Choroid plexus epithelial cell (primary cell): Measurements from ENCODE around the gene ABCC10.
A peak's percentile ranks its signal among the peaks of the same experiment; 100 is the strongest.
"Not testable (repeated sequence)": the region's sequence is repeated elsewhere in the genome, so short reads cannot be mapped to it uniquely, and the experiment has no call there.

ENCODE experiments used
- DNase-seq: peaks from one replicate; pipeline ENCODE4 v3.0.0-alpha.2; 2010; ENCODE audit warnings: low read depth
- H3K4me3 ChIP-seq: 2 replicates; pipeline ENCODE4 v1.5.1; 2011; ENCODE audit warnings: low read depth, mild to moderate bottlenecking, control low read depth, low read length, moderate library complexity
- TF ChIP-seq, protein P1 (sequence below): conservative IDR thresholded peaks from 2 replicates; pipeline ENCODE4 v1.5.1; 2011; ENCODE audit warnings: low read depth, mild to moderate bottlenecking, control low read depth, inconsistent platforms, low read length, moderate library complexity

The ABCC10 gene

DNA sequence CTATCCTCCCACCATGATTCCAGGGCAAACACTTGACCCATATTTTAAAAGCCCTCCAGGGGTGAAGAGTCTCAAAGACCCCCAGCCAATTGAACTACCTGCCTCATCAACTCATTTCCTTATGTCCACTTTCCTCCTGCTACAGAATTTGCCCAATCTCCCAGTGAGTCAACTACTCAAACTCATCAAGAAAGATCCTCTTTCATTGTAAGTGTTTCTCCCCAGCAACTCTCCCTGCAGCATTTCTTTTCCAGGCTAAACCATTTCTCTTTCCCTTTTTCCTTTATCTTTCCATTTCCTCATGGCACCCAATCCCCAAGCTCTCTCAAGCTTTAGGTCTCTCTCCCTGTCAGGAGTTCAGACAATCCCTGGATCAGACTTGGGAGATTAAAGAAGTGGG, 26.5 kb downstream of the ABCC10 start:
- TF ChIP-seq, protein P1, sequence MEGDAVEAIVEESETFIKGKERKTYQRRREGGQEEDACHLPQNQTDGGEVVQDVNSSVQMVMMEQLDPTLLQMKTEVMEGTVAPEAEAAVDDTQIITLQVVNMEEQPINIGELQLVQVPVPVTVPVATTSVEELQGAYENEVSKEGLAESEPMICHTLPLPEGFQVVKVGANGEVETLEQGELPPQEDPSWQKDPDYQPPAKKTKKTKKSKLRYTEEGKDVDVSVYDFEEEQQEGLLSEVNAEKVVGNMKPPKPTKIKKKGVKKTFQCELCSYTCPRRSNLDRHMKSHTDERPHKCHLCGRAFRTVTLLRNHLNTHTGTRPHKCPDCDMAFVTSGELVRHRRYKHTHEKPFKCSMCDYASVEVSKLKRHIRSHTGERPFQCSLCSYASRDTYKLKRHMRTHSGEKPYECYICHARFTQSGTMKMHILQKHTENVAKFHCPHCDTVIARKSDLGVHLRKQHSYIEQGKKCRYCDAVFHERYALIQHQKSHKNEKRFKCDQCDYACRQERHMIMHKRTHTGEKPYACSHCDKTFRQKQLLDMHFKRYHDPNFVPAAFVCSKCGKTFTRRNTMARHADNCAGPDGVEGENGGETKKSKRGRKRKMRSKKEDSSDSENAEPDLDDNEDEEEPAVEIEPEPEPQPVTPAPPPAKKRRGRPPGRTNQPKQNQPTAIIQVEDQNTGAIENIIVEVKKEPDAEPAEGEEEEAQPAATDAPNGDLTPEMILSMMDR: no peak

DNA sequence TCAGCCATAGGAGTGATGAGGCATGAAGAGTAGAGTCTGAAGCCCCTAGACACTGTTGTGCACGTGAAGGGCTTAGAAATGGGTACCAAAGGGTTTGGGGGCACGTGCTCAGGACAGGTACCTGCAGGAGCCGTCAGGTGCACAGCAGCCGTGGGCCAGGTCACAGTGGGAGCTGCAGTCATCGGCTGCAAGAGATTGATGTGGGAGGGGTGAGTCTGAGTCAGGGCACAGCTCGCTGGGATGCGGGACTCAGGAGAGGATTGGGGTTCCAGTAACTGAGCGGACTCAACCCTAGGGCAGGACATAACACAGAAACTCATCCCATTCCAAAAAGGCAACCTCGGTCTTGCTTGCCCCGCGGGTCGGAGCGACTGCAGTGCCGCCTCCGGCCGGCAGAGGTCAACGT, 27.0 kb downstream of the ABCC10 start:
- peak overlapping the region; percentile 54 for H3K4me3 ChIP-seq
- TF ChIP-seq, protein P1: peak; percentile 86
- no peak for DNase-seq

More for the DNA sequence above, 26.5 kb downstream of the ABCC10 start:
- no peak overlapping the region for H3K4me3 ChIP-seq
- DNase-seq: no peak

DNA sequence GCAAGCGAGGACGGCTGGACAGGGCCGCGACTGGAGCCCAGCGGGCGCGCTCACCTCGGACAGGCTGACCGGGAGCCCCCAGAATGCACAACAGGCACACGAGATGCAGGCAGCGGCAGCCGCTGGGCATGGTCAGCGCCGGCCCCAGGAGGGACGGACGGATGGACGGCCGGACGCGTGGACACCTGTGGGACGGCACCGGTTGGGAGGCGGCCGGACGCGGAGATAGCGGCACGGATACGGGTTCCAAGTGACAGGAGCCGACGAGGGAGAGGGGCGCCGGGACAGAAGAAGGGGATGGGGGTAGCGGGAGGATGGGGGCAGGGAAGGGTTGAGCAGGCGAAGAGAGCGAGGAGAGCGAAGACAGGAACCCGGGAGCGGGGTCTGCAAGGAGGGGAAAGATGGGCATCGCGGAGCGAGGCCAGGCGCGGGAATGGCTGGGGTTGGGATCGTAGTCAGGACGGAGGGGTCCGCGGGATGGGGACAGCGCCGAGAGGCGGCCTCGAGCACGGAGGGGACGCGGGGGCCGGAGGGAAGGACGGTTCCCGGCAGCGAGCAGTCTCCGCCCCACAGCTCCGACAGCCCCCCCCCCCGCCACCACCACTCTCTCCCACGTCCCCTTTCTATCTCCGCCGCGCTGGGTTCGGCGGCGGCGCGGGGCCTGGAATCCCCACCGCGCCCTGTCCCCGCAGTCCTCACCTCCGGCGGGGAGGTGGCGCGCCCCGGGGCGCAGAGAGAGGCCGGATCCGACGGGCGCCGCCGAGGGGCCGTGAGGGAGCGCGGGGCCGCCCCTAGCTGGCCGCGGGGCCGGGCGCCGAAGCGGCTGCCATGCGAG, 27.6 kb downstream of the ABCC10 start:
- TF ChIP-seq, protein P1: no peak

DNA sequence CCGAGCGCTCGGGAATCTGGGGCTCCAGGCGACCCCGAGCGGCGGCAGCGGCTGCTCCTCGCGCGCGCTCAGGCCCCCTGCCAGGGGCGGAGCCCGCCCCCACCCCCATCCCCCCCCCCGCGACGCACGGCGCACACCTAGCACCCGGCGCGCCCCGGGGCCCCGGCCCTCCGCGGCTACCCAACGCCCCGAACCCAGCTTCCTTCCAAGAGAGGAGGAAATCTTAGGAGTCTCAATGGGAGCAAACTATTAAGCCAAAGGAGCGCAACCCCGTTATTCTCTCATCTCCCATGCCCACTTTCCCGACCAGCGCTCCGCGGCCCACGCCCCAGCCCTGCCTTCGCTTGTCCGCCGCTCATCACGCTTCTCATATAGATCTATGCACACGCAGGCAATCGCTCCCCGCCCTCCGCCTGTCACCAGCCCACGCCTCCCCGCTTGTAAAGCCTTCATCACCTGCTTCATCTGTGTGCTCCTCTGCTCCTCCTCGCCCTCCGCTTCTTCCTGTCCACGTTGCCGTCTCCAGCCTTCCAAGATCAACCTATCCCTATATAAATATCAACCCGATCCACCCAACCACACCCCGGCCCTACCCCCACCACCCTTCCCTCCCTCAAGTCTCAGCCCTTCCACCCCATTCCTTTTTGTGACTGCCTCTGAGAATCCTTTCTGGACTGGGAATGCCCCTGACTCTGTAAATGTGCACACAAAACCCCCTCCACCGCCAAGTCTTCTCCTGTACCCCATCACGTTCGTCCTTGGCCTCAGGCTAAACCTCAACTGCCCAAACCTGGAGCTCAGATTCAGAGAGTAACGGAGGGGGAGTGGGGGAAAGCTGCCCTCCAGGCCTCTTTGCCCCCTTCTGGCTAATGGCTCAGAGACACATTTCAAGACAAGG, 28.4 kb downstream of the ABCC10 start, which contains the start of gene DLK2:
DLK2 (minus strand) TSS at position 18 of the 898 bp plus-strand sequence. CDS start 723 bp downstream, outside the sequence.
- TF ChIP-seq, protein P1: no peak
- DNase-seq: no peak

More for the DNA sequence above, 27.6 kb downstream of the ABCC10 start:
- DNase-seq: peak; percentile 87
- H3K4me3 ChIP-seq: peak overlapping the region; percentile 54

DNA sequence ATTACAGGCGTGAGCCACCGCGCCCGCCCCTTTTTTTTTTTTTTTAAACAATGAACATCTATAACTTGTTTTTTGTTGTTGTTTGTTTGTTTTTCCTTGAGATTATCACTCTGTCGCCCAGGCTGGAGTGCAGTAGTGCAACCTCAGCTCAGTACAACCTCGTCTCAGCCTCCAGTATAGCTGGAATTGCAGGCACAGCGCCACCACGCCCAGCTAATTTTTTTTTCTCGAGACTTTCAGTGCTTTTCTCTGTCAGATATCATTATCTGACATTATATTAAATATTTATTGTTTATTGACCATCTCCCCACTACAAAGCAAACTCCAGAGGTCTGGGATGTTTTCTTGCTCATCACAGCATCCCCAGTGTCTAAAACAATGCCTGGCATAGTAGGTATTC, 30.3 kb downstream of the ABCC10 start:
- TF ChIP-seq, protein P1: peak; percentile 20
- no peak overlapping the region for H3K4me3 ChIP-seq
- no peak for DNase-seq

More for the DNA sequence above, 28.4 kb downstream of the ABCC10 start, which contains the start of gene DLK2:
- H3K4me3 ChIP-seq: peak within 1 kb of the TSS; percentile 54

DNA sequence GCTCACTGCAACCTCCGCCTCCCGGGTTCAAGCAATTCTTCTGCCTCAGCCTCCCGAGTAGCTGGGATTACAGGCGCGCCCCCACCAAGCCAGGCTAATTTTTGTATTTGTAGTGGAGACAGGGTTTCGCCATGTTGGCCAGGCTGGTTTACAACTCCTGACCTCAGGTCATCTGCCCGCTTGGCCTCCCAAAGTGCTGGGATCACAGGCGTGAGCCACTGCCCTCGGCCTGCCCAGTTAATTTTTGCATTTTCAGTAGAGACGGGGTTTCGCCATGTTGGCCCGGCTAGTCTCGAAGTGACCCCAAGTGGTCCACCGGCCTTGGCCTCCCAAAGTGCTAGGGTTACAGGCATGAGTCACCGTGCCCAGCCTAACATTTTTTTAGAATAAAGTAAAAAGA, 30.8 kb downstream of the ABCC10 start:
- H3K4me3 ChIP-seq, DNase-seq: not testable (repeated sequence)

DNA sequence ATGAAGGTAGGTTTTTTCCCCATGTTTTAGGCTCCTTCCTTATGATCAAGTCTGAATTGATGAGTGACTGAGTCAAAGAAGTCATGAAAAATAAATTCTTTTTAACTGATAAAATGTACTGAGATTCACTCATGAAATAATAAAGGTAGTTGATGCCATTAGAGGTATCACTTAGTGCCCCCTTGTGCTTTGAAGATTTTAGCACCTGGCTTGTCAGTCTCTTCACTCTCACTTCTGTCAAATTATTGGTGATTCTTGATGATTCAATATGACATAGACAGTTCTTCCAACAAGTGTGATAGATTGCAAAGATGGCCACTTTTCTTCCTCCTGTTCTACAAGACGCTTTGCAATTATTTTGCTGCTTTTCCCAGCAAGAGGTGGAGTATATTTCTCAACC, 32.2 kb downstream of the ABCC10 start:
- no peak overlapping the region for H3K4me3 ChIP-seq
- DNase-seq: no peak
- TF ChIP-seq, protein P1: no peak
